ENCODE results near the gene CPXM2. TPM values are rescaled to one million over a fixed set of nuclear protein-coding genes. Genes with fewer than 3 reads are reported as not detected.

CPXM2 gene
- total RNA-seq, 2 experiments from 2014 or later, result not detected

DNA sequence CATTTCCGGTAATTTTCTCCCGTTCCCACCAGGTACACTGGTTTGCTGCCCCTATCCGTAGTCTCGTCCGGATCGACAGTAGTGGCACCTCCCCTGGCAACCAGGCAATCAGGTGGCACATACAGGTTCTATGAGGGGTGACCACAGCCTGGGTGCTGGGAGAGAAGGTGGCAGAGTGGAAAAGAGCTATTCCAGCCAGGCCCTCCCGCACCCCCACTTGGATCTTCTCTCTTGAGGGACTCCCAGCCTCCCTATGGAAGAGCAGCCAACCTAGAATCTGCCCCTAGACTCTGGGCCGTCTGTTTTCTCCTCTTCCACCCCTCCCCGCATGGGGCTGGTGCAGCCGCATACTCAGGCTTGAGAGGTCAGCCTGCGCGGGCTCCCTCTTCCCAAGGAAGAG lies 166.9 kb downstream of the CPXM2 start:
- H2AFZ ChIP-seq (ENCODE audit: low read length), result no peak overlapping the region
- POLR2A ChIA-PET, result no interaction called here
- no peak overlapping the region for H3K27ac ChIP-seq (ENCODE audit: low read depth, low read length, poor library complexity, severe bottlenecking)
- intact Hi-C loops (cut with micrococcal nuclease; ENCODE audit: unreplicated experiment), result no loop called here
- H3K9me3 ChIP-seq (ENCODE audit: low read length), result no peaks in the 10 kb centered on the region
- H3K4me1 ChIP-seq (ENCODE audit: insufficient read depth, low read length, poor library complexity, severe bottlenecking), result no peaks in the 10 kb centered on the region
- CTCF ChIA-PET (ENCODE audit: unreplicated experiment), result no interaction called here
- H3K4me3 ChIP-seq (ENCODE audit: low read depth, low read length, poor library complexity, severe bottlenecking), result no peak overlapping the region
- H3K36me3 ChIP-seq (ENCODE audit: insufficient read depth, low read length), result no peaks in the 10 kb centered on the region
- no TSS peak for BruUV-seq (replicated peaks)
- H4K20me1 ChIP-seq (ENCODE audit: insufficient read depth, low read length), result no peaks in the 10 kb centered on the region
- H3K4me2 ChIP-seq (ENCODE audit: low read length), result no peak overlapping the region
- no peaks in the 10 kb centered on the region for H3K79me2 ChIP-seq (ENCODE audit: insufficient read depth, low read depth, low read length)
- DNase-seq (ENCODE audit: low spot score), result no peak
- H3K9me2 ChIP-seq (ENCODE audit: insufficient read depth, low read length), result no peaks in the 10 kb centered on the region
- no peak for TF ChIP-seq EZH2phosphoT487 (IDR thresholded peaks at IDR 0.05; ENCODE audit: borderline replicate concordance, low read depth, low read length)
- TF ChIP-seq, protein P1, sequence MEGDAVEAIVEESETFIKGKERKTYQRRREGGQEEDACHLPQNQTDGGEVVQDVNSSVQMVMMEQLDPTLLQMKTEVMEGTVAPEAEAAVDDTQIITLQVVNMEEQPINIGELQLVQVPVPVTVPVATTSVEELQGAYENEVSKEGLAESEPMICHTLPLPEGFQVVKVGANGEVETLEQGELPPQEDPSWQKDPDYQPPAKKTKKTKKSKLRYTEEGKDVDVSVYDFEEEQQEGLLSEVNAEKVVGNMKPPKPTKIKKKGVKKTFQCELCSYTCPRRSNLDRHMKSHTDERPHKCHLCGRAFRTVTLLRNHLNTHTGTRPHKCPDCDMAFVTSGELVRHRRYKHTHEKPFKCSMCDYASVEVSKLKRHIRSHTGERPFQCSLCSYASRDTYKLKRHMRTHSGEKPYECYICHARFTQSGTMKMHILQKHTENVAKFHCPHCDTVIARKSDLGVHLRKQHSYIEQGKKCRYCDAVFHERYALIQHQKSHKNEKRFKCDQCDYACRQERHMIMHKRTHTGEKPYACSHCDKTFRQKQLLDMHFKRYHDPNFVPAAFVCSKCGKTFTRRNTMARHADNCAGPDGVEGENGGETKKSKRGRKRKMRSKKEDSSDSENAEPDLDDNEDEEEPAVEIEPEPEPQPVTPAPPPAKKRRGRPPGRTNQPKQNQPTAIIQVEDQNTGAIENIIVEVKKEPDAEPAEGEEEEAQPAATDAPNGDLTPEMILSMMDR (conservative IDR thresholded peaks at IDR 0.05; ENCODE audit: low read length), result no peak

DNA sequence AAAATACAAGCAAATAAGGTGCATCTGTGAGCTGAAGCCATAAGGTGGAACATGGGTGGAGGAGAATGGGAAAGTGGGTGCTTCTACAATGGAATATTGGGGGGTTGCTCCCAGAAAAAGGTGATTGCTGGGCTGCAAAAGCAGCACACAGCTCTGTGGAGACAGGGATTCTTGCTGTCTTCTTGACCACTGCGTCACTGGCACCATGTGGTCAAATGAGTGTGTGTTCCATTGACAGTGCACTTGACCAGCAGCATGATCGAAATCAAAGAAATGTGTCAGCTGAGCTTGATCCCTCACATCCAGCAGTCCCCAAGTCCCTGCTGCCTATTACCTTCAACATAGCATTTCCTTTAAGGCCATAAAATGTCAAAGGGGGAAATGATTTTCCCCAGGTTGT lies 169.3 kb downstream of the CPXM2 start:
- H2AFZ ChIP-seq (ENCODE audit: low read length), result no peak overlapping the region
- H3K4me1 ChIP-seq (ENCODE audit: insufficient read depth, low read length, poor library complexity, severe bottlenecking), result no peaks in the 10 kb centered on the region
- ChIA-PET POLR2A (no interaction called here), CTCF (ENCODE audit: unreplicated experiment) (no interaction called here)
- no peaks in the 10 kb centered on the region for H3K9me3 ChIP-seq (ENCODE audit: low read length)
- no peak for DNase-seq (ENCODE audit: low spot score)
- no peak overlapping the region for H3K4me2 ChIP-seq (ENCODE audit: low read length)
- no peaks in the 10 kb centered on the region for H3K79me2 ChIP-seq (ENCODE audit: insufficient read depth, low read depth, low read length)
- no peak overlapping the region for H3K4me3 ChIP-seq (ENCODE audit: low read depth, low read length, poor library complexity, severe bottlenecking)
- TF ChIP-seq, protein P1 (conservative IDR thresholded peaks at IDR 0.05; ENCODE audit: low read length), result no peak
- no peak for TF ChIP-seq EZH2phosphoT487 (IDR thresholded peaks at IDR 0.05; ENCODE audit: borderline replicate concordance, low read depth, low read length)
- no peaks in the 10 kb centered on the region for H3K36me3 ChIP-seq (ENCODE audit: insufficient read depth, low read length)
- intact Hi-C loops (cut with micrococcal nuclease; ENCODE audit: unreplicated experiment), result no loop called here
- no TSS peak for BruUV-seq (replicated peaks)
- no peaks in the 10 kb centered on the region for H4K20me1 ChIP-seq (ENCODE audit: insufficient read depth, low read length)
- no peaks in the 10 kb centered on the region for H3K9me2 ChIP-seq (ENCODE audit: insufficient read depth, low read length)
- H3K27ac ChIP-seq (ENCODE audit: low read depth, low read length, poor library complexity, severe bottlenecking), result no peak overlapping the region

DNA sequence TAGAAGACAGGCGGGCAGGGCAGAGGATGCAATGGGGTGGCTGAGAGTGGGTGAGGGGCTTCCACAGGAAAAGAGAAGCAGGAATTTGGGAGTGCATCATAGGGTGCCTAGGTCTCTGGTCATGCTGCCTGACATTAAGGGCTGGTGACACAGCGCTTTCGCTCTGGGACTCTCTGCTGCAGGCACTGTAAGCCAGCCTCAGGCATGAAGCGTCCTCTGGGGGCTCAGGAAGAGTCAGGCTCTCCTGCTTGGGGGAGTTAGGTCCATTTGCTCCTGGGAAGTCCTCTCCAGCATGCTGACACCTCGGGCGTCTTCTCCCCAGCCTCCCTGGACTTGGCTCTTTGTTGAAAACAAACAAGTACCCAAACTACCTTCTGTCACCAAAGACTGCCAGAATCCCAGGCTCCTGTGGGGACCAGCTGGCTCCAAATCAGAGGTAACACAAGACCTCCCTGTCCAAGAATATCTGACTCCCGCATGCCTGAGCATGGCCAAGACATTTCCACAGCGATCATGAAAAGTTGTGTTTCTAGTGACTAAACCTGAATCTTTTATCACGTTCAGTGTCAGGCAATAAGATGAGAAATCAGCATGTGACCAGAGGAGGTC lies 170.1 kb downstream of the CPXM2 start:
- Histone ChIP-seq H3K4me1 (ENCODE audit: insufficient read depth, low read length, poor library complexity, severe bottlenecking) (no peaks in the 10 kb centered on the region), H3K36me3 (ENCODE audit: insufficient read depth, low read length) (no peaks in the 10 kb centered on the region), H3K4me3 (ENCODE audit: low read depth, low read length, poor library complexity, severe bottlenecking) (no peak overlapping the region), H3K9me3 (ENCODE audit: low read length) (no peaks in the 10 kb centered on the region), H3K79me2 (ENCODE audit: insufficient read depth, low read depth, low read length) (no peaks in the 10 kb centered on the region), H4K20me1 (ENCODE audit: insufficient read depth, low read length) (no peaks in the 10 kb centered on the region), H3K4me2 (ENCODE audit: low read length) (no peak overlapping the region), H2AFZ (ENCODE audit: low read length) (no peak overlapping the region), H3K9me2 (ENCODE audit: insufficient read depth, low read length) (no peaks in the 10 kb centered on the region), H3K27ac (ENCODE audit: low read depth, low read length, poor library complexity, severe bottlenecking) (no peak overlapping the region)
- no peak for DNase-seq (ENCODE audit: low spot score)
- CTCF ChIA-PET (ENCODE audit: unreplicated experiment), result no interaction called here
- POLR2A ChIA-PET, result no interaction called here
- no TSS peak for BruUV-seq (replicated peaks)
- intact Hi-C loops (cut with micrococcal nuclease; ENCODE audit: unreplicated experiment), result no loop called here
- TF ChIP-seq, protein P1 (conservative IDR thresholded peaks at IDR 0.05; ENCODE audit: low read length), result no peak
- no peak for TF ChIP-seq EZH2phosphoT487 (IDR thresholded peaks at IDR 0.05; ENCODE audit: borderline replicate concordance, low read depth, low read length)

Measured in OCI-LY7 (cell line).